Activated CD8-positive, alpha-beta T cell treated with anti-CD3 and anti-CD28 coated beads, Interleukin-2, amount 10 ng/mL, durations not matched to agents 7 days and 5 days (primary cell): Measurements from ENCODE around the gene RABEP2. TPM values are rescaled to one million over a fixed set of nuclear protein-coding genes. Genes with fewer than 3 reads are reported as not detected.
"Not testable (repeated sequence)": the region's sequence is repeated elsewhere in the genome, so short reads cannot be mapped to it uniquely, and the experiment has no call there.

Experiments
- ATAC-seq: fragments of 150-1000 bp; cut with Tn5 transposase; one replicate; pipeline ENCODE4 v1.10.0; 2021; ENCODE audit warnings: moderate library complexity
- CTCF ChIA-PET: fragments of 350-600 bp; sonication (Branson Sonifier 250); formaldehyde crosslinking; loops from one replicate; lab custom pipeline; 2021; ENCODE audit warnings: antibody characterized with exemption; lab: Charles Lee
- POLR2A ChIA-PET: fragments of 350-600 bp; sonication (Branson Sonifier 250); formaldehyde crosslinking; loops from one replicate; lab custom pipeline; 2021; ENCODE audit warnings: antibody characterized with exemption; lab: Charles Lee
- DNase-seq: peaks from one replicate; pipeline ENCODE4 v3.0.0-alpha.2; 2020
- H3K27ac Mint-ChIP-seq: one replicate; pipeline ENCODE4 v1.8.0; 2021; ENCODE audit warnings: mild to moderate bottlenecking, mixed read lengths
- H3K27me3 Mint-ChIP-seq: one replicate; pipeline ENCODE4 v1.8.0; 2021; ENCODE audit warnings: low read depth, mixed read lengths
- H3K36me3 Mint-ChIP-seq: one replicate; pipeline ENCODE4 v1.8.0; 2021; ENCODE audit warnings: low read depth, mixed read lengths
- H3K4me1 Mint-ChIP-seq: one replicate; pipeline ENCODE4 v1.8.0; 2021; ENCODE audit warnings: low read depth, mixed read lengths
- H3K4me3 Mint-ChIP-seq: one replicate; pipeline ENCODE4 v1.8.0; 2021; ENCODE audit warnings: mild to moderate bottlenecking, mixed read lengths
- H3K9me3 Mint-ChIP-seq: one replicate; pipeline ENCODE4 v1.8.0; 2022; ENCODE audit warnings: mixed read lengths; ENCODE audit not compliant: insufficient read depth
- total RNA-seq, 2 experiments: library from RNA; stranded (reverse); gene quantifications; one replicate each; pipeline ENCODE4 v1.2.3, GENCODE V29; 2021

RABEP2 gene
- total RNA-seq, 2 experiments from 2014 or later: 22.5 to 23.2 TPM

GRCh38 chr16:28867646-28868045 lies 57.4 kb downstream of the RABEP2 start:
- POLR2A ChIA-PET, ATAC-seq, H3K27me3 Mint-ChIP-seq, DNase-seq, H3K27ac Mint-ChIP-seq, H3K9me3 Mint-ChIP-seq, H3K4me3 Mint-ChIP-seq, CTCF ChIA-PET: not testable (repeated sequence)
- peaks cover 28% of the 10 kb centered on the region for H3K36me3 Mint-ChIP-seq
- peaks cover 25% of the 10 kb centered on the region for H3K4me1 Mint-ChIP-seq

DNA sequence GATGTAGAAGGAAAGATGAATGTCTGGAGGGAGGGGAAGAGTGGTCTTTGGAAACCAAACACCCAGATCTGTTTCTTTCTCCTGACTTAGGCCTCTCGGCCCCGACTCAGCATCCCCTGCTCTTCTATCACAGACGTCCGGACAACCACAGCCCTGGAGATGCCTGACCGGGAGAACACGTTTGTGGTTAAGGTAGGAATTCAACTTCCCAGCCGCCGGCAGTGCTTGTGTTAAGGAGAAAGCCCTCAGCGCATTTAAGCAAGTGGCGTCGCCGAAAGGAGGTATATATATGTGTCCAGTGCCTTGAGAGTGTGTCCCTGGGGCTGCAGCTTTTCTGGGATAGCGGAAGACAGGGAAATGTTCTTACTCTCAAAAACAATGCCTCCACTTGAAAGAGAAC lies 57.8 kb downstream of the RABEP2 start:
- POLR2A ChIA-PET: no interaction called here
- DNase-seq (no peak), ATAC-seq (no peak)
- Mint-ChIP-seq H3K36me3 (peaks cover 28% of the 10 kb centered on the region), H3K4me1 (peaks cover 25% of the 10 kb centered on the region), H3K27me3 (no peaks in the 10 kb centered on the region), H3K27ac (no peak overlapping the region), H3K9me3 (no peaks in the 10 kb centered on the region), H3K4me3 (no peak overlapping the region)
- CTCF ChIA-PET: no interaction called here

GRCh38 chr16:28866454-28866804 lies 58.6 kb downstream of the RABEP2 start:
- peaks cover 31% of the 10 kb centered on the region for H3K4me1 Mint-ChIP-seq
- CTCF ChIA-PET: no interaction called here

GRCh38 chr16:28865722-28866453 lies 59.1 kb downstream of the RABEP2 start:
- Mint-ChIP-seq H3K4me3 (no peak overlapping the region), H3K36me3 (peaks cover 28% of the 10 kb centered on the region), H3K4me1 (peaks cover 31% of the 10 kb centered on the region), H3K9me3 (no peaks in the 10 kb centered on the region), H3K27me3 (no peaks in the 10 kb centered on the region), H3K27ac (no peak overlapping the region)
- DNase-seq (no peak), ATAC-seq (no peak)
- POLR2A ChIA-PET: interaction anchor here (0.7 kb wide), 1 partner anchor 52 kb away, joined by 3 read pairs; no protein-coding TSS in a partner anchor
- CTCF ChIA-PET: interaction anchor here (1.4 to 4.5 kb wide), 3 partner anchors 7 to 79 kb away, joined by 3 to 30 read pairs (median 7); no protein-coding TSS in a partner anchor

More at GRCh38 chr16:28866454-28866804, 58.6 kb downstream of the RABEP2 start:
- Mint-ChIP-seq H3K27ac (no peak overlapping the region), H3K4me3 (no peak overlapping the region), H3K36me3 (peaks cover 28% of the 10 kb centered on the region), H3K9me3 (no peaks in the 10 kb centered on the region), H3K27me3 (no peaks in the 10 kb centered on the region)
- POLR2A ChIA-PET: no interaction called here
- no peak for ATAC-seq
- no peak for DNase-seq

- Mint-ChIP-seq H3K4me1 (peaks cover 31% of the 10 kb centered on the region), H3K27me3 (no peaks in the 10 kb centered on the region), H3K9me3 (no peaks in the 10 kb centered on the region), H3K4me3 (peak overlapping the region; percentile 97), H3K36me3 (peaks cover 23% of the 10 kb centered on the region), H3K27ac (peak overlapping the region; percentile 96)
- DNase-seq: no peak
- ChIA-PET CTCF (interaction anchor here (0.9 to 4.5 kb wide), 5 partner anchors 8 to 80 kb away, joined by 3 to 30 read pairs (median 4); no protein-coding TSS in a partner anchor), POLR2A (interaction anchor here (0.7 to 4.6 kb wide), 7 partner anchors 14 to 85 kb away, joined by 3 to 41 read pairs (median 4); partner anchors contain the start of genes ATP2A1 and ATXN2L)
- no peak for ATAC-seq
Measured at GRCh38 chr16:28865001-28865688, 59.9 kb downstream of the RABEP2 start.

- H3K27me3 Mint-ChIP-seq: no peaks in the 10 kb centered on the region
- CTCF ChIA-PET: interaction anchor here (0.9 to 4.5 kb wide), 7 partner anchors 9 to 81 kb away, joined by 3 to 30 read pairs (median 5); partner anchors contain the start of gene TUFM
- H3K9me3 Mint-ChIP-seq: no peaks in the 10 kb centered on the region
- peak overlapping the region; percentile 97 for H3K4me3 Mint-ChIP-seq
- peaks cover 15% of the 10 kb centered on the region for H3K36me3 Mint-ChIP-seq
- peak; percentile 2 for ATAC-seq
- peaks cover 31% of the 10 kb centered on the region for H3K4me1 Mint-ChIP-seq
- H3K27ac Mint-ChIP-seq: peak overlapping the region; percentile 96
- peak; percentile 36 for DNase-seq
- POLR2A ChIA-PET: interaction anchor here (0.6 to 4.6 kb wide), 12 partner anchors 8 to 150 kb away, joined by 3 to 59 read pairs (median 4); partner anchors contain the start of genes ATP2A1, ATXN2L and TUFM
Measured at GRCh38 chr16:28863929-28864793, 60.9 kb downstream of the RABEP2 start.

DNA sequence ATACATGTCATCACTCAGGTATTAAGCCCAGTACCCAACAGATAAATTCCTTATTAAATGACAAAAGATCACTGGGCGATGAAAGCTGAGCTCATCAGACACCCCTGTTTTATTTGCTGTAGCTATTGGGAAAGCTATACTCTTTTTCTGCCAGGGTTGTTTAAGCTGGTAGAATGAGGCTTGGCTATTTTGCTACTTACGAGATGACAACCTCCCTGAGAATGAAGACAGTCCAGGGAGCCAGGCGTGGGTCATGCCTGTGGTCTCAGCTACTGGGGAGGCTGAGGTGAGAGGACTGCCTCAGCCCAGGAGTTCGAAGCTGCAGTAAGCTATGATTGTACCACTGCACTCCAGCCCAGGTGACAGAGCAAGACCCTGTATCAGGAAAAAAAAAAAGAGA lies 65.7 kb downstream of the RABEP2 start:
- Mint-ChIP-seq H3K27ac (no peak overlapping the region), H3K4me1 (peaks cover 13% of the 10 kb centered on the region), H3K4me3 (no peak overlapping the region), H3K9me3 (no peaks in the 10 kb centered on the region), H3K36me3 (peaks cover 6% of the 10 kb centered on the region), H3K27me3 (no peaks in the 10 kb centered on the region)
- POLR2A ChIA-PET: no interaction called here
- no peak for ATAC-seq
- CTCF ChIA-PET: interaction anchor here (1.0 to 2.0 kb wide), 3 partner anchors 12 to 86 kb away, joined by 3 to 8 read pairs (median 6); no protein-coding TSS in a partner anchor
- no peak for DNase-seq

GRCh38 chr16:28858421-28858820 lies 66.6 kb downstream of the RABEP2 start:
- Mint-ChIP-seq H3K4me3 (no peak overlapping the region), H3K27me3 (no peaks in the 10 kb centered on the region), H3K27ac (no peak overlapping the region), H3K4me1 (peaks cover 9% of the 10 kb centered on the region), H3K9me3 (no peaks in the 10 kb centered on the region), H3K36me3 (peaks cover 6% of the 10 kb centered on the region)
- ChIA-PET POLR2A (interaction anchor here (0.7 to 1.0 kb wide), 2 partner anchors 12 to 35 kb away, joined by 3 to 4 read pairs; partner anchors contain the start of gene TUFM), CTCF (interaction anchor here (1.0 to 2.0 kb wide), 4 partner anchors 11 to 87 kb away, joined by 3 to 8 read pairs (median 4); no protein-coding TSS in a partner anchor)
- ATAC-seq: no peak
- no peak for DNase-seq

Other genes starting within 250 kb of the RABEP2 start
- 100 to 1,000 TPM; 442 to 461 TPM for gene EIF3C, start 213.8 kb downstream of the RABEP2 start, total RNA-seq
- 1 to 10 TPM; 3.7 to 4.3 TPM for gene NPIPB9, start 173.5 kb downstream of the RABEP2 start, total RNA-seq
- gene ATXN2L, start 102.2 kb downstream of the RABEP2 start, total RNA-seq: 100 to 1,000 TPM; 256 to 269 TPM
- gene TUFM, start 78.9 kb downstream of the RABEP2 start, total RNA-seq: 100 to 1,000 TPM; 150 to 153 TPM
- 10 to 100 TPM; 47.8 to 52.2 TPM for gene SH2B1, start 61.4 kb downstream of the RABEP2 start, total RNA-seq
- 1 to 10 TPM; 1.8 to 2.1 TPM for gene ATP2A1, start 46.8 kb downstream of the RABEP2 start, total RNA-seq
- under 1 TPM; 0.52 to 0.68 TPM for gene CD19, start 6.7 kb upstream of the RABEP2 start, total RNA-seq
- 100 to 1,000 TPM; 113 to 120 TPM for gene NFATC2IP, start 25.7 kb upstream of the RABEP2 start, total RNA-seq
- gene SPNS1, start 49.5 kb upstream of the RABEP2 start, total RNA-seq: 10 to 100 TPM; 28.3 to 29.0 TPM
- gene LAT, start 59.8 kb upstream of the RABEP2 start, total RNA-seq: 100 to 1,000 TPM; 270 to 288 TPM